Epithelial cell of proximal tubule (primary cell): ENCODE results near the gene ZNF565. TPM values are rescaled to one million over a fixed set of nuclear protein-coding genes. Genes with fewer than 3 reads are reported as not detected.
"Not testable (repeated sequence)": the region's sequence is repeated elsewhere in the genome, so short reads cannot be mapped to it uniquely, and the experiment has no call there.

ENCODE experiments used
- DNase-seq: peaks from one replicate; pipeline ENCODE4 v3.0.0-alpha.2; 2011; ENCODE audit warnings: low read depth
- H3K4me3 ChIP-seq: 2 replicates; pipeline ENCODE4 v1.5.1; 2011; ENCODE audit warnings: low read depth, mild to moderate bottlenecking, low read length
- total RNA-seq: library from RNA; depleted of rRNA; stranded (reverse); fragments of >200 nt; gene quantifications from 2 replicates; pipeline ENCODE4 v1.2.3, GENCODE V29; 2015
- TF ChIP-seq, protein P1 (sequence below): conservative IDR thresholded peaks from 2 replicates; pipeline ENCODE4 v1.5.1; 2012; ENCODE audit warnings: low read depth, mild to moderate bottlenecking, low read length

ZNF565 gene
- total RNA-seq, 1 donor from 2014 or later, result 0.98 TPM

DNA sequence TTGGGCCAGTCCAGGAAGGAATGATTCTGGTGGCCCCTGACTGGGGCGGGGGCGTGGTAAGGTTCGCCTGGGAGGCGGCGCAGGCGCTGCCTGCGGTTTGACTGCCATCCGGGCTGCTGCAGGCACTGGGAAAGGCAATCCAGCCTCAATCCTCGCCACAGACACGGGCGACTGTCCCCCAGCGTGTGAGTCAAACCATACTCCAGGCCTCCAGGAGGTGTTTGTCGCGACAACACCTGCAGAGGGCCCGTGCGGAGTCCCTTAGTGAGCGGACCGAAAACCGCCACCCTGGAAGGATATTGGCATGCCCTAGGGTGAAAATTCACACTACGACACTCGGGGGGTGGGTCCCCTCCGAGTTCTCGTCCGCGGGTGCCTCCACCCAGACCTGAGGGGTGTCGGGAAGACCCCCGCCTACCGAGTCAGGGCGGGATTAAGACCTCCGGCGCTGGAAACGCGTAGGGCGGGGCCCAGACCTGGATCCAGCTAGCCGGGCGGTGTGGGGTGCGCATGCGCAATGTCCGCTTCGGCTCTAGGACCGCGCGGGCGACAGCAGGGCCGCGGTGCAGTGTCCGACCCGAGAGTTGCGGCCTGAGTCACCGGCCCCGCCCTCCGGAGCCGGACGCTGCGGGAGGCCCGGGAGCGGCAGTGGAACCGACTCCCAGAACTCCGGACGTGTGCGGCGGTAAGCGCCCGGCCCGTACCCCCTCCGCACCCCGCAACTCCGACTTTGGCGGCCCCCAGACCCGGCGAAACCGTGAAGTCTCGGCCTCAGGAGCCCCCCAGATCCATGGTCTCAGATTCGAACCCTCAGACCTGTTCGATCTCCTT, 74.8 kb downstream of the ZNF565 start, which contains the start of gene CAPNS1:
Gene CAPNS1, plus strand, starts transcription at position 594 of the 831 bp plus-strand sequence. CDS start 946 bp downstream, outside the sequence.
- H3K4me3 ChIP-seq, result peak within 1 kb of the TSS; percentile 90
- DNase-seq, result no peak
- TF ChIP-seq, protein P1, sequence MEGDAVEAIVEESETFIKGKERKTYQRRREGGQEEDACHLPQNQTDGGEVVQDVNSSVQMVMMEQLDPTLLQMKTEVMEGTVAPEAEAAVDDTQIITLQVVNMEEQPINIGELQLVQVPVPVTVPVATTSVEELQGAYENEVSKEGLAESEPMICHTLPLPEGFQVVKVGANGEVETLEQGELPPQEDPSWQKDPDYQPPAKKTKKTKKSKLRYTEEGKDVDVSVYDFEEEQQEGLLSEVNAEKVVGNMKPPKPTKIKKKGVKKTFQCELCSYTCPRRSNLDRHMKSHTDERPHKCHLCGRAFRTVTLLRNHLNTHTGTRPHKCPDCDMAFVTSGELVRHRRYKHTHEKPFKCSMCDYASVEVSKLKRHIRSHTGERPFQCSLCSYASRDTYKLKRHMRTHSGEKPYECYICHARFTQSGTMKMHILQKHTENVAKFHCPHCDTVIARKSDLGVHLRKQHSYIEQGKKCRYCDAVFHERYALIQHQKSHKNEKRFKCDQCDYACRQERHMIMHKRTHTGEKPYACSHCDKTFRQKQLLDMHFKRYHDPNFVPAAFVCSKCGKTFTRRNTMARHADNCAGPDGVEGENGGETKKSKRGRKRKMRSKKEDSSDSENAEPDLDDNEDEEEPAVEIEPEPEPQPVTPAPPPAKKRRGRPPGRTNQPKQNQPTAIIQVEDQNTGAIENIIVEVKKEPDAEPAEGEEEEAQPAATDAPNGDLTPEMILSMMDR, result no peak

DNA sequence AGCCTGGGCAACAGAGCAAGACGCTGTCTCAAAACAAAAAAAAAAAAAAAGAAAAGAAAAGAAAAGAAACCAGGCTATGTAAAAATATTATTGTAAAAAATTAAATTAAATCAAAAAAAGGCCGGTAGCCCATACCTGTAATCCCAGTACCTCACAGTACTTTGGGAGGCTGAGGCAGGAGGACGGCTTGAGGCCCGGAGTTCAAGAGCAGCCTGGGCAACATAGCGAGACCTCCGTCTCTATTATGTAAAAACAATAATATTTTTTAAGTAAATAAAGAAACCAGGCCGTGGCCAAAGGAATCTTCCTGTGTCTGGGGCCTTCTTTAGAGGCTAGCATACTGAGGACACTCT, 75.4 kb downstream of the ZNF565 start:
- TF ChIP-seq, protein P1, result no peak
- no peak for DNase-seq
- H3K4me3 ChIP-seq, result peak overlapping the region; percentile 90

DNA sequence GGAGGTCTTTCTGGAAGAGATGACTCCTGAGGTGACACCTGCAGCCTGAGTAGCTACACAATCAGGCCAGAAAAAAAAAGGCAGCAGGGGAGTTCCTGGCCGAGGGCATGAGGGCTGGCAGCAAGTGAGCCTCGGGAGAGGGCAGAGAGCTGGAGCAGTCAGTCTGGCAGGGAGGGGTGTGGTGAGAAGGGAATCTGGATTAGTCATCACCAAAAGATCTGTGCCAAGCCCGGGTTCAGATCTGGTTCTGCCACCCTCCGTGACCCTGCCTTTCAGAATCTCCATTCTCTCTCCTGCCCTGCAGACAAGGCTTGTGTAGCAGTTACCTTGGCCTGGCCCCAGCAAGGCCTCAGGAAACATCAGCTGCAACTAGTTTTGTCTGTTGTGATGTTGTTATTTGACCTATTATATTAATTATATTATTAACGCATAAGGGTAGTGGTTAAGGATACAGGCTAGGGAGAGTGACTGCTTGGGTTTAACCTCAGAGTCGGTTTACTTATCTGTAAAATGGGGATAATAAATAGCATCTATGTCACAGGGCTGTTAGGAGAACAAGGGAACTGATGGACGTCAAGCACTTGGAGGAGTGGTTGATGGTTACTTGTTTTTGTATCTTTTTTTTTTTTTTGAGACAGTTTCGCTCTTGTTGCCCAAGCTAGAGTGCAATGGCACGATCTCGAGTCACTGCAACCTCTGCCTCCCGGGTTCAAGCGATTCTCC, 77.3 kb downstream of the ZNF565 start:
- no peak overlapping the region for H3K4me3 ChIP-seq
- TF ChIP-seq, protein P1, result no peak
- DNase-seq, result no peak

GRCh38 chr19:36134867-36135266, 79.6 kb downstream of the ZNF565 start:
- not testable (repeated sequence) for H3K4me3 ChIP-seq, DNase-seq

Other genes with a start within 250 kb of the ZNF565 start
- gene SDHAF1, start 219.5 kb downstream of the ZNF565 start, total RNA-seq, result 23.2 and 34.5 TPM in 2 replicates
- gene SYNE4, start 205.9 kb downstream of the ZNF565 start, total RNA-seq, result 4.4 and 5.3 TPM in 2 replicates
- 24.3 and 39.7 TPM in 2 replicates for gene ALKBH6, start 200.5 kb downstream of the ZNF565 start, total RNA-seq
- gene CLIP3, start 181.8 kb downstream of the ZNF565 start, total RNA-seq, result 0.51 and 4.3 TPM in 2 replicates
- 3.3 and 7.0 TPM in 2 replicates for gene THAP8, start 160.4 kb downstream of the ZNF565 start, total RNA-seq
- gene WDR62, start 159.8 kb downstream of the ZNF565 start, total RNA-seq, result 12.7 and 20.7 TPM in 2 replicates
- gene OVOL3, start 103.5 kb downstream of the ZNF565 start, total RNA-seq, result not detected in 2 replicates
- 88.5 and 122 TPM in 2 replicates for gene POLR2I, start 99.8 kb downstream of the ZNF565 start, total RNA-seq
- gene TBCB, start 99.2 kb downstream of the ZNF565 start, total RNA-seq, result 280 and 410 TPM in 2 replicates
- 259 and 267 TPM in 2 replicates for gene CAPNS1, start 74.6 kb downstream of the ZNF565 start, total RNA-seq
- gene COX7A1, start 62.2 kb downstream of the ZNF565 start, total RNA-seq, result 1.7 TPM in 1 of 2 replicates, not detected in the other
- 69.5 and 103 TPM in 2 replicates for gene ZNF146, start 441 bp upstream of the ZNF565 start, total RNA-seq
- 1.0 and 3.0 TPM in 2 replicates for gene ZFP14, start 164.5 kb upstream of the ZNF565 start, total RNA-seq
- gene ZFP82, start 204.0 kb upstream of the ZNF565 start, total RNA-seq, result 4.7 and 5.2 TPM in 2 replicates